Prostate gland (tissue), 2 donors: ENCODE data around the gene ZFAND2B.

Experiments used
- CTCF ChIP-seq, 4 experiments: fragments of 200-600 bp in 2 of 4; fragments of 450-650 bp in 2 of 4; sonication (generic) in 2 of 4; IDR thresholded peaks; 1 replicate in 3 of 4; 2 replicates in 1 of 4; pipeline ENCODE4 v1.5.1; 2016 to 2019; ENCODE audit warnings: antibody characterized with exemption in 4 of 4, mild to moderate bottlenecking in 2 of 4, moderate library complexity in 2 of 4
- POLR2AphosphoS5 ChIP-seq: sonication (generic); formaldehyde crosslinking; IDR thresholded peaks from one replicate; pipeline ENCODE4 v1.6.1; 2017; ENCODE audit warnings: antibody characterized with exemption

- TF ChIP-seq CTCF (IDR thresholded peaks at IDR 0.05): no peak
- no peak for TF ChIP-seq POLR2AphosphoS5
Measured at GRCh38 chr2:219244789-219245147, 38.2 kb downstream of the ZFAND2B start.
